SK-N-SH (cell line): ENCODE measurements around the gene GRM6.

ENCODE experiments used
- EP300 ChIP-seq, 2 experiments: IDR thresholded peaks; 2 replicates each; pipeline versions ENCODE4 v1.4.0 to v1.6.1; 2012; ENCODE audit warnings: borderline replicate concordance in 1 of 2, low read depth in 1 of 2, low read length in 1 of 2
- EZH2phosphoT487 ChIP-seq: fragments of 200-600 bp; sonication (generic); IDR thresholded peaks from 2 replicates; pipeline ENCODE4 v1.6.1; 2017; ENCODE audit warnings: low read depth, mixed run types, mild to moderate bottlenecking, antibody characterized with exemption, moderate library complexity, borderline replicate concordance
- MEF2A ChIP-seq: IDR thresholded peaks from 2 replicates; pipeline ENCODE4 v1.4.0; 2012; ENCODE audit warnings: low read depth, borderline replicate concordance
- POLR2AphosphoS5 ChIP-seq: IDR thresholded peaks from 2 replicates; pipeline ENCODE4 v1.6.1; 2012; ENCODE audit warnings: low read depth, low read length
- SIN3A ChIP-seq: IDR thresholded peaks from 2 replicates; pipeline ENCODE4 v1.6.1; 2012; ENCODE audit warnings: low read depth, mild to moderate bottlenecking, low read length, moderate library complexity, borderline replicate concordance
- YY1 ChIP-seq: IDR thresholded peaks from 2 replicates; pipeline ENCODE4 v1.4.0; 2012; ENCODE audit warnings: low read depth, mild to moderate bottlenecking
- TF ChIP-seq, protein P1 (sequence below): fragments of 200-600 bp; sonication (generic); IDR thresholded peaks from 2 replicates; pipeline ENCODE4 v1.6.1; 2017; ENCODE audit warnings: antibody characterized with exemption, mild to moderate bottlenecking, moderate library complexity
- TF ChIP-seq, protein P2 (sequence below): IDR thresholded peaks from 2 replicates; pipeline ENCODE4 v1.4.0; 2012; ENCODE audit warnings: low read depth, borderline replicate concordance

DNA sequence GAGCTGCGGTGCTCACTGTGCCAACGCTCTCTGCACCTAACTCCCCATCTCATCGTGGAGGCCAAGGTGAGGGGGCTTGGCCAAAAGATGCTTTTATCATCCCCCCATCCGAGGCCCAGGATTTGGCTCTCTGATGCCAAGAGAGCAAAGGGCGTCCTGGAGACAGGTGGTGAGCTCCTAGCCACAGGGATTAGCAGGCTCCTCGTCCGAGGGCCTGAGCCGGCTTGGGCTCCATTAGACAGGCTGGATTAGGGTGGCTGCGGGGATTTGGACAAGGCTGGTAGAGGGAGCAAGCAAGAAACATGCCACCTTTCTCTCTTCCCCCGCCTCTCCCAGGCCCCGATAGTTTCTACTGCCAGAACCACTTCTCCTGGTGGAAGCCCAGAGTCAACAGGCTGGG, 1.0 kb upstream of the GRM6 start:
- TF ChIP-seq SIN3A, result no peak
- TF ChIP-seq MEF2A, result no peak
- TF ChIP-seq, protein P1, sequence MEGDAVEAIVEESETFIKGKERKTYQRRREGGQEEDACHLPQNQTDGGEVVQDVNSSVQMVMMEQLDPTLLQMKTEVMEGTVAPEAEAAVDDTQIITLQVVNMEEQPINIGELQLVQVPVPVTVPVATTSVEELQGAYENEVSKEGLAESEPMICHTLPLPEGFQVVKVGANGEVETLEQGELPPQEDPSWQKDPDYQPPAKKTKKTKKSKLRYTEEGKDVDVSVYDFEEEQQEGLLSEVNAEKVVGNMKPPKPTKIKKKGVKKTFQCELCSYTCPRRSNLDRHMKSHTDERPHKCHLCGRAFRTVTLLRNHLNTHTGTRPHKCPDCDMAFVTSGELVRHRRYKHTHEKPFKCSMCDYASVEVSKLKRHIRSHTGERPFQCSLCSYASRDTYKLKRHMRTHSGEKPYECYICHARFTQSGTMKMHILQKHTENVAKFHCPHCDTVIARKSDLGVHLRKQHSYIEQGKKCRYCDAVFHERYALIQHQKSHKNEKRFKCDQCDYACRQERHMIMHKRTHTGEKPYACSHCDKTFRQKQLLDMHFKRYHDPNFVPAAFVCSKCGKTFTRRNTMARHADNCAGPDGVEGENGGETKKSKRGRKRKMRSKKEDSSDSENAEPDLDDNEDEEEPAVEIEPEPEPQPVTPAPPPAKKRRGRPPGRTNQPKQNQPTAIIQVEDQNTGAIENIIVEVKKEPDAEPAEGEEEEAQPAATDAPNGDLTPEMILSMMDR, result no peak
- no peak for TF ChIP-seq POLR2AphosphoS5
- no peak for TF ChIP-seq EZH2phosphoT487
- TF ChIP-seq YY1, result no peak
- TF ChIP-seq, protein P2, sequence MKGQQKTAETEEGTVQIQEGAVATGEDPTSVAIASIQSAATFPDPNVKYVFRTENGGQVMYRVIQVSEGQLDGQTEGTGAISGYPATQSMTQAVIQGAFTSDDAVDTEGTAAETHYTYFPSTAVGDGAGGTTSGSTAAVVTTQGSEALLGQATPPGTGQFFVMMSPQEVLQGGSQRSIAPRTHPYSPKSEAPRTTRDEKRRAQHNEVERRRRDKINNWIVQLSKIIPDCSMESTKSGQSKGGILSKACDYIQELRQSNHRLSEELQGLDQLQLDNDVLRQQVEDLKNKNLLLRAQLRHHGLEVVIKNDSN, result no peak
- TF ChIP-seq EP300 (IDR thresholded peaks at IDR 0.05; ENCODE audit: borderline replicate concordance in 1 of 2, low read depth in 1 of 2, low read length in 1 of 2), result no peak
